Amygdala (tissue), 56 donors: ENCODE results near the gene HDAC4.
A peak's percentile ranks its signal among the peaks of the same experiment; 100 is the strongest.

Experiments
- DNase-seq, 56 donors: peaks; one replicate each; lab custom pipeline; 2025; lab: John Stamatoyannopoulos, UW

Gene HDAC4

GRCh38 chr2:239386001-239386670, 14.7 kb downstream of the HDAC4 start:
- DNase-seq, result no peak

- DNase-seq, result no peak
Measured at GRCh38 chr2:239385096-239386000, 15.5 kb downstream of the HDAC4 start.

- no peak for DNase-seq
Measured at GRCh38 chr2:239383759-239384156, 17.1 kb downstream of the HDAC4 start.

GRCh38 chr2:239383036-239383758, 17.6 kb downstream of the HDAC4 start:
- DNase-seq, result no peak

GRCh38 chr2:239382384-239382880, 18.4 kb downstream of the HDAC4 start:
- no peak for DNase-seq

GRCh38 chr2:239381709-239382134, 19.1 kb downstream of the HDAC4 start:
- DNase-seq, result peak in 16 of 56 donors; percentile 20 to 61 (median 47)

GRCh38 chr2:239380831-239381708, 19.8 kb downstream of the HDAC4 start:
- peak in 16 of 56 donors; percentile 23 to 70 (median 43) for DNase-seq

- peak in 1 of 56 donors; percentile 41 for DNase-seq
Measured at GRCh38 chr2:239379641-239380170, 21.1 kb downstream of the HDAC4 start.

- DNase-seq, result no peak
Measured at GRCh38 chr2:239378918-239379640, 21.7 kb downstream of the HDAC4 start.

- DNase-seq, result no peak
Measured at GRCh38 chr2:239378021-239378917, 22.6 kb downstream of the HDAC4 start.

- DNase-seq, result no peak
Measured at GRCh38 chr2:239377591-239377990, 23.2 kb downstream of the HDAC4 start.

- no peak for DNase-seq
Measured at GRCh38 chr2:239376942-239377531, 23.8 kb downstream of the HDAC4 start.

- DNase-seq, result no peak
Measured at GRCh38 chr2:239376351-239376750, 24.5 kb downstream of the HDAC4 start.

- DNase-seq, result no peak
Measured at GRCh38 chr2:239375278-239376061, 25.4 kb downstream of the HDAC4 start.

- no peak for DNase-seq
Measured at GRCh38 chr2:239374896-239375277, 25.9 kb downstream of the HDAC4 start.

- DNase-seq, result no peak
Measured at GRCh38 chr2:239372835-239373234, 28.0 kb downstream of the HDAC4 start.
